Fibroblast of peridontal ligament (primary cell): ENCODE measurements around the gene XPO1.
"Not testable (repeated sequence)": the region's sequence is repeated elsewhere in the genome, so short reads cannot be mapped to it uniquely, and the experiment has no call there.

Source experiments
- DNase-seq: peaks from one replicate; pipeline ENCODE4 v3.0.0-alpha.2; 2010; ENCODE audit errors: extremely low read depth

Gene XPO1

GRCh38 chr2:61465045-61465444, 73.1 kb downstream of the XPO1 start:
- no peak for DNase-seq

GRCh38 chr2:61463769-61464475, 74.2 kb downstream of the XPO1 start:
- DNase-seq = no peak

GRCh38 chr2:61461404-61461803, 76.8 kb downstream of the XPO1 start:
- DNase-seq = no peak

- peak; percentile 76 for DNase-seq
These were observed 78.0 kb downstream of the XPO1 start for GRCh38 chr2:61460163-61460562.

GRCh38 chr2:61456746-61457420, 81.3 kb downstream of the XPO1 start:
- DNase-seq = no peak

GRCh38 chr2:61456070-61456745, 81.9 kb downstream of the XPO1 start:
- DNase-seq = peak; percentile 43

- not testable (repeated sequence) for DNase-seq
These were observed 83.2 kb downstream of the XPO1 start for GRCh38 chr2:61454972-61455371.

- DNase-seq = no peak
These were observed 83.8 kb downstream of the XPO1 start for GRCh38 chr2:61454383-61454782.

- DNase-seq = no peak
These were observed 85.8 kb downstream of the XPO1 start for GRCh38 chr2:61452392-61452791.

- DNase-seq = no peak
These were observed 87.0 kb downstream of the XPO1 start for GRCh38 chr2:61451178-61451577.

GRCh38 chr2:61450144-61450543, 88.0 kb downstream of the XPO1 start:
- DNase-seq = no peak

GRCh38 chr2:61448229-61448628, 89.9 kb downstream of the XPO1 start:
- DNase-seq = no peak

- DNase-seq = not testable (repeated sequence)
These were observed 91.2 kb downstream of the XPO1 start for GRCh38 chr2:61446971-61447370.

- no peak for DNase-seq
These were observed 94.7 kb downstream of the XPO1 start for GRCh38 chr2:61443342-61444041.

GRCh38 chr2:61439241-61440002, 98.7 kb downstream of the XPO1 start:
- no peak for DNase-seq

- no peak for DNase-seq
These were observed 99.5 kb downstream of the XPO1 start for GRCh38 chr2:61438670-61439069.

GRCh38 chr2:61437170-61437569, 101.0 kb downstream of the XPO1 start:
- DNase-seq = no peak

- DNase-seq = no peak
These were observed 102.1 kb downstream of the XPO1 start for GRCh38 chr2:61436092-61436491.

- no peak for DNase-seq
These were observed 102.9 kb downstream of the XPO1 start for GRCh38 chr2:61435291-61435690.

GRCh38 chr2:61434314-61434713, 103.8 kb downstream of the XPO1 start:
- no peak for DNase-seq

GRCh38 chr2:61433606-61434005, 104.5 kb downstream of the XPO1 start:
- no peak for DNase-seq

- no peak for DNase-seq
These were observed 105.2 kb downstream of the XPO1 start for GRCh38 chr2:61432990-61433389.
